Activated naive CD4-positive, alpha-beta T cell (primary cell): ENCODE measurements around the gene C22orf23.
A peak's percentile ranks its signal among the peaks of the same experiment; 100 is the strongest.
"Not testable (repeated sequence)": the region's sequence is repeated elsewhere in the genome, so short reads cannot be mapped to it uniquely, and the experiment has no call there.

Experiments
- DNase-seq, 4 experiments: peaks; one replicate each; lab custom pipeline; 2025; lab: John Stamatoyannopoulos, UW

Gene C22orf23

GRCh38 chr22:37954686-37955085, 1.3 kb upstream of the C22orf23 start:
- DNase-seq: no peak

DNA sequence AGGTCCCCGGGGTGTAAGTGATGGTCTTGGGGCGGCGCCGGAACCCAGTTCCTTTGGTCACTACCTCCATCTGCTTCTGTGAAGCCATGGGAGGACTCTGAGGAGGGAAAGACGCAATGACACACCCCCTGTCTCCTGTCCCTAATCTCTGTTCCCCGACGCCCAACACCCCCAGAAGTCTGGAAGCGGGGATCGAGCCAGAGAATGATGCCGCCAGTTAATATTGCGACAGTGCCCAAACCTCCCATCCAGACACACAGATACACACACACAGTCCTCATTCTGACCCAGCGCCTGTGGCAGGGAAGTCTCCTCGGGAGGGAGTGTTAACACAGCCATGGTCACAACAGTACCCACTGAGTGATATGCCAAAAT, 352 bp downstream of the C22orf23 start:
- DNase-seq: no peak

DNA sequence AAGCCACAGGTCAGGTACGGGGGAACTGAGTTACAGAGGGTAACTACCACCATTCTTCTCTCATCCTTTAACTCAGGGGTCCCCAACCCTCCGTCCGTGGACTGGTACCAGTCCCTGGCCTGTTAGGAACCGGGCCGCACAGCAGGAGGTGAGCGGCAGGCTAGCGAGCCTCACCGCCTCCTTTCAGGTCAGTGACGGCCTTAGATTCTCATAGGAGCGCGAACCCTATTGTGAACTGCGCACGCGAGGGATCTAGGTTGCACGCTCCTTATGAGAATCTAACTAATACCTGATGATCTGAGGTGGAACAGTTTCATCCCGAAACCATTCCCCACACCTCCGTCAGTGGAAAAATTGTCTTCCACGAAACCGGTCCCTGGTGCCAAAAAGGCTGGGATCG, 772 bp downstream of the C22orf23 start:
- not testable (repeated sequence) for DNase-seq

- no peak for DNase-seq
Observed at GRCh38 chr22:37951305-37951704, 2.1 kb downstream of the C22orf23 start.

- DNase-seq: not testable (repeated sequence)
Observed at GRCh38 chr22:37947142-37947795, 6.1 kb downstream of the C22orf23 start.

GRCh38 chr22:37944423-37944822, 9.0 kb downstream of the C22orf23 start:
- not testable (repeated sequence) for DNase-seq

- DNase-seq: no peak
Observed at GRCh38 chr22:37943825-37944198, 9.6 kb downstream of the C22orf23 start.

GRCh38 chr22:37943136-37943824, 10.1 kb downstream of the C22orf23 start:
- no peak for DNase-seq

DNA sequence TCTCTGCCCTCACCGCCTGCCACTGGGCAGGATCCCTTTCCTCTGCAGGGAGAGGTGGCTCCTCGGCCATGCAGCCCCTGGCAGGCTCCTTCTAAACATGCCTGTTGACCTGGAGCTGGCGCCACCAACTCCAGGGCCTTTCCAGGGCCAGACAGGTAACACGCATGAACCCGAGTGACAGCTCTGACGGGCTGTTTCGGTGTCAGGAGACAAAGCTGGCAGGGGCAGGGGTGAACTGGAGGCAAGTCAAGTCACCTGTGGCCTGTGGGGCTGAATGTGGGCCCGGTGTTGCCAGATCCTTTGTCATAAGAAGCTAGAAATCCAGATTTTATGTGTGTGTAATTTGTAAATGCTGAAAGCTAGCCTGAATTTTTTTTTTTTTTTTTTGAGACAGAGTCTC, 11.3 kb downstream of the C22orf23 start:
- no peak for DNase-seq

GRCh38 chr22:37940698-37941376, 12.6 kb downstream of the C22orf23 start:
- no peak for DNase-seq

GRCh38 chr22:37933711-37934376, 19.6 kb downstream of the C22orf23 start:
- DNase-seq: peak; percentile 35 to 81 (median 58)

DNA sequence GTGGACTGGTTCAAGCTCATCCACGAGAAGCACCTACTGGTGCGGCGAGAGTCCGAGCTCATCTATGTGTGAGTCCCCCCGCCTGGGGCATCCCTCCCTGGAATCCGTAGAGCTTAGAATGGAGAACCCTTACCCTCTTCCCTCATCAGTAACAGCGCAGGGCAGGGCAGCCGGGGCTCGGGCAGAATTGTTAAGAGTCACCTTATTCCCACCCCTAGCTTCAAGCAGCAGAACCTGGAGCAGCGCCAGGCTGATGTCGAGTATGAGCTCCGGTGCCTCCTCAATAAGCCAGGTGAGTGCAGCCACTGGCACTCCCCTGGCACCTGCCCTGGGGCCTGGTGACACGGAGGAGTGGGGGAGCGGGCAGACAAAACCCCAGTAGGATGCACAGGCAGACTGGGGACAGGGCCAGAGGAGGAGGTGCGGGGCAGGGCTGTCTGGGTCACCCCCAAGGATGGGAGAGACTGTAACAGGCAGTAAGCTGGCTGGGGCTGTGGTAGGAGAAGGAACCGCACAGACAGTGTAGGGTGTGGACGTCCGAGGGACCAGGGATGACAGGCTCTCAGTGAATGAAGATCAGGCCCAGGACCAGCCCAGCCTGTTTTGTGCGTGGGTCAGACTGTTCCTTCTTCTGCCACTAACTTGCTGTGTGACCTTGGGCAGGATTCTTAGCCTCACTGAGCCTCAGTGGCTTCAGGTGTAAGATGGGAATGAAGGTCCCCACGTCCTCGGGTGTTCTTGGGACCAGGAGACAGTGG, 20.4 kb downstream of the C22orf23 start:
- DNase-seq: no peak

DNA sequence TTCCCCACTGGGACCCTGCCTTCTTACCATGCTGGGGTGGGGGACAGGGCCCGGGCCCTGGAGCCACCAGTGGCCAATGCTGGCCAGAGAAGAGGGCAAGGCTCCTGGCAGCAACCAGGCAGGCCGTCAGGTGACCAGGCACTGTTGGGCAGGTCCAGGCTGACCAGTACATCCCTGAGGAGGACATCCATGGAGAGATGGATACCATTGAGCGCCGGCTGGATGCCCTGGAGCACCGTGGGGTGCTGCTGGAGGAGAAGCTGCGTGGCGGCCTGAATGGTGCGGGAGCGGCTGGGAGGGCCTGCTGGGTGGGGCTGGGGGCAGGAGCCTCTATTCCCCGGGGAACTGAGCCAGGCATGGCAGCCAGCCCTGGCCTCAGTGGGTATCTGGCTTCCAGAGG, 21.0 kb downstream of the C22orf23 start:
- no peak for DNase-seq

DNA sequence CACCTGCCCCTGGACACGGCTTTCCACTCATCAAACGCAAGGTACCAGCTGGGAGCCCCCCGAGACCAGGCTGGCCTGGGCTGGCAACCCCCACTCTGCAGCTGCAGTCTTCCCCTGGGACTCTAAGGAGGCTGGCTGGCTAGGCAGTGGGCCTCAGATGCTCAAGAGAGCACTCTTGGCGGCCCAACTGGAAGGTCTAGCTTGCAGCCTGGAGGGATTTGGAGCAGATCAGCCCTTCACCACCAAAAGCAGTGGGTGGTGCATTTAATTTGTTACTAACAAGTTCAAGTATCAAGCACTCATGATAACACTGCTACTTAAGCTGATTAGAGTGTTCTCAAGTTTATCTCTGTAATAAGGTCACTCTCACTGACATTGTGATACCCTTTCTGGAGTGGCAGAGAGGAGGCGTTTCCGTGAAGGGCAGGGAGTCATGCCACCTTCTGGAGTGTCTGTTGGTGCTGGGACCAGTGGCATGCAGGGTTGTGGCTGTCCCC, 21.5 kb downstream of the C22orf23 start:
- no peak for DNase-seq

DNA sequence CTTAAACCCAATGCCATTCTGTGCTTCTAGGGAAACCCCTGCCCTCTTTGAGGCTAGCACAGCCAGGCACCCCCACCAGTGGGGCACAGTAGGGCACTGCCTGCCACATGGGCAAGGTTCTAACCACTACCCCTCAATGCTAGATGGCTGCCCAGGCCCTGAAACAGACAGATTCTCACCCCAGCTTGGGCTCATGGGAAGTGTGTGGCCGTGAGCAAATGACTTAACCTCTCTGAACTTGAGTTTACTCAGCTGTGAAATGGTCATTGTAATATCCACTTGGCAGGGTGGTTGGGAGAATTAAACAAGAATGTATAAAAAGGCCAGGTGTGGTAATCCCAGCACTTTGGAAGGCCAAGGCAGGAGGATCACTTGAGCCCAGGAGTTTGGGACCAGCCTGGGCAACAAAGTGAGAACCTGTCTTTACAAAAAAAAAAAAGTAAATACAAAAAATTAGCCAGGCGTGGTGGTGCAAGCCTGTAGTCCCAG, 22.4 kb downstream of the C22orf23 start:
- no peak for DNase-seq

DNA sequence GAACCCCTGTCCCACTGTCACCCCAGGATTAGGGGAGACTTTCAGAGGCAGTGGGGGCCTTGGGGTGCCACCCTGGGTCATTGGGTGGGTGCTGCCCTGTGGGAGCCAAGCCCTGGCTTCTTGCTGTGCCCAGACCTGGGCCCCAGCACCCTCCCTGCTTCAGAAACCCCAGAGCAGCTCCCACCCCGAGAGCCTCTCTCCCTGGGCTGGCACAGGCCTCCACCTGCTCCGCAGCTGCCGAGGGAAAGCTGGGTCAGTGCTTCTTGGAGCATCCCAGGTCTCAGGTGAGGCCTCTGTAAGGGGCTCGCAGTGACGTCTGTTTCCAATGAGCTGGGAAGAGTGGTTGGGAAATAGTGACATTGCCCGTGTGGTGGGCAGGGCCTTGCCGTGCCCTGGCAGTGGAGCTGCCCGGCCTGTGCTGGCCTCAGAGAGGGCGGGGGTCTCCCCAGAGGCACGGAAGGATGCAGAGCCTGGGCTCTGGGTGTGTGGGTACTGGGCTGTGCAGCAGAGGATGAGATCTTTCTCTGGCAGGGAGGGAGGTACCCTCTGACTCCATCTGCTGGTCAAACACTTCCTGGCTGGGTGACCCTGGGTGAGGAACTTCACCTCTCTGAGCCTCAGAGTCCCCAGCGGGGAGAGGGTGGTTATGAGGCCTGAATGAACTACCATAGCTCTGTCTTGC, 23.0 kb downstream of the C22orf23 start:
- DNase-seq: no peak

- no peak for DNase-seq
Observed at GRCh38 chr22:37929390-37929789, 24.0 kb downstream of the C22orf23 start.

- no peak for DNase-seq
Observed at GRCh38 chr22:37927637-37927936, 25.8 kb downstream of the C22orf23 start.

DNA sequence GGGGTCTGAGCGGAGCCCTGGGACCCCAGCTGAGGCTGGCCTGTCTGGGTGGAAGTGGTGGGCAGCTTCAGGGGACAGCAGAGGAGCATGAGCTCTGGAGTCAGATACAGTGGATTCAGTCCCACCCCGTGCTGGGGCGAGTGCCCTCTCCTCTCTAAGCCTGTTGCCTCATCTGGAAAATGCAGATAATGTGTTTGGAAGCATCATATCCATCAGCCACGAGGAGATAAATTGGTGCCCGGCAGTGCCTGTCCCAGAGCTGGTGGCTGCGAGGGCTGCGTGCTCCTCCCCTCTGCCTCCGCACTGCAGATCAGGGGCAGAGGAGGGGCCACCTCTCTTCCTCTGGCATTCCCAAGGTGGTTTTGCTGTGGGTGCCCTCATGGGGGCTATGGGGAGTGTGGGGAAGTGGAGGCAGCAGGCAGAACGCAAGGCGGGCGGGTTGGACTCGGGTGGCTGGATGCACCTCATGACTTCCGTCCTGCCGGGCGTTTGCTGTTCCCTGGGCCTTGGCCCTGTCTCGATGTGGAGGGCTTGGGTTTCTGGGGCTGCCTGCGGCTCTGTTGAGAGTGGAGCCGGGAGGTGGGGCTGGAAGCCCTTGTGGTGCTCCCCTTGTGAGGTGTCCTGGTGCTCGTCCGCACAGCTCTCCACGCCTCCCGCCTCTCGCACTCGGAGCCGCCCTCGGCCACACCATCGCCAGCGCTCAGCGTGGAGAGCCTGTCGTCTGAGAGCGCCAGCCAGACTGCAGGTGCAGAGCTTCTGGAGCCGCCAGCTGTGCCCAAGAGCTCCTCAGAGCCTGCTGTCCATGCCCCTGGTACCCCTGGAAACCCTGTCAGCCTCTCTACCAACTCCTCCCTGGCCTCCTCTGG, 26.4 kb downstream of the C22orf23 start:
- DNase-seq: no peak

- DNase-seq: no peak
Observed at GRCh38 chr22:37926358-37926757, 27.0 kb downstream of the C22orf23 start.
